Activated naive CD4-positive, alpha-beta T cell (primary cell): ENCODE data around the gene CPN2.
A peak's percentile ranks its signal among the peaks of the same experiment; 100 is the strongest.

Experiments
- DNase-seq, 4 experiments: peaks; one replicate each; lab custom pipeline; 2025; lab: John Stamatoyannopoulos, UW

The CPN2 gene, protein sequence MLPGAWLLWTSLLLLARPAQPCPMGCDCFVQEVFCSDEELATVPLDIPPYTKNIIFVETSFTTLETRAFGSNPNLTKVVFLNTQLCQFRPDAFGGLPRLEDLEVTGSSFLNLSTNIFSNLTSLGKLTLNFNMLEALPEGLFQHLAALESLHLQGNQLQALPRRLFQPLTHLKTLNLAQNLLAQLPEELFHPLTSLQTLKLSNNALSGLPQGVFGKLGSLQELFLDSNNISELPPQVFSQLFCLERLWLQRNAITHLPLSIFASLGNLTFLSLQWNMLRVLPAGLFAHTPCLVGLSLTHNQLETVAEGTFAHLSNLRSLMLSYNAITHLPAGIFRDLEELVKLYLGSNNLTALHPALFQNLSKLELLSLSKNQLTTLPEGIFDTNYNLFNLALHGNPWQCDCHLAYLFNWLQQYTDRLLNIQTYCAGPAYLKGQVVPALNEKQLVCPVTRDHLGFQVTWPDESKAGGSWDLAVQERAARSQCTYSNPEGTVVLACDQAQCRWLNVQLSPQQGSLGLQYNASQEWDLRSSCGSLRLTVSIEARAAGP

DNA sequence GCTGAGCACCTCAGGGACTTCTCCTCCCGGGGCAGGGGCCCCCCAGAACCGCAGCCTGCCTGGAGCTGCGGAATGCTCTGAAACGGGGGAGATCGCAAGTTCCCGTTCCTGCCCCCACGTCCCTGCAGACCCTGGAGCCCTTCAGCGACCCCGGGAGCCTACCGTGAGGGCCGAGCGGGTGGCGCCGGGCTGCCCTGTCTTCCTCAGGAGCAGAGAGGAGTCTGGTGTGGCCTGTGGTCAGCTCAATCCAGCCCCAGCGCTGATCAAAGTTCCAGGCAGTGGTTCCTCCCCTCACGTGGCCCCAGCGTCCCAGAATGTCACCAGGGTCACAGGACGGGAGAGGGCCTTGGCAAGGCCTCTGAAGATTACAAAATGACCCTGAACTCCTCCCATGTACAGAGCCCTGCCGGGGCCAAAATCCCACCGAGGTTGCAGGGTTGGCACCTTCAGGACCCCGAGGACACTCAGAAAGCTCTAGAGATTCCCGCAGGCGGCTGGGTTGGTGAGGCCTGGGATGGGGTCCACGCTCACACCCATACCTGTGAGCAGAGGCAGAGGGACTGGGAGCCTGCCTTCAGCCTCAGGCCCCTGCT is at the start of gene CPN2:
TSS of gene CPN2 (minus strand) at position 249 of the 593 bp plus-strand sequence. CDS start 8,626 bp downstream, outside the sequence.
- no peak for DNase-seq

DNA sequence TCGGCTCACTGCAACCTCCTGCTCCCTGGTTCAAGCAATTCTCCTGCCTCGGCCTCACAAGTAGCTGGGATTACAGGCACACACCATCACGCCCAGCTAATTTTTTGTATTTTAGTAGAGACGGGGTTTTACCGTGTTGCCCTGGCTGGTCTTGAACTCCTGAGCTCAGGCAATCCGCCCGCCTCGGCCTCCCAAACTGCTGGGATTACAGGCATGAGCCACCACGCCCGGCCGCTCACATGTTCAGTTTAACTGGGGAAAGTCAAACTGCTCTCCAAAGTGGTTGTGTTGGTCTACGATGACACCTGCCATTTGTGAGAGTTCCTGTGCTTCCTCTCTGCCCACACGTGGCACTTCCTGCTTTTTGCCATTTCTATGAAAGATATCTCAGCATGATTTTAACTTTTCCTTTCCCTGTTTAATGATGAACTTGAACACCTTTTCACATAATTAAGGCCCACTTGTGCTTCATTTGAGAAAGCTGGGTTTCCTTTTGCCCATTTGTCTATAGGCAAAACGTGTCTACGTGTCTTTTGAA is 48.8 kb upstream of the CPN2 start:
- DNase-seq: no peak

DNA sequence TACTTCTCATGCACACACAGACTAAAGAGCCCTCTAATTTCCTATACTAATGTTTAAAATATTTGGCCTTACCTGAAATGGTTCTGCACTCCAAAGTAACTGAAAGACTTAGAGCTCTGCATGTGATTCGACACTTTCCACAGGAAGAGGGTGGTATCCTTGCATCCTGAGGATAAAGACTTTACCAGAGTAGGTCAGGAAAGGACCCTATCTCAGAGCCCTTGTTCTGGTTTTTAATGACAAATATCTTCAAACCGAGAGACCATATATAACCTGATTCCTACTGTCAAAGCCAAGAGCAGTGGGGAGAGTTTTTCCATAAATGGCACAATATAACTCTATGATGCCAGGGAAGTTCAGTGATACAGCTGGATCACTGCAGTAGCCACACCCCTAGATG is 48.0 kb upstream of the CPN2 start, which contains the start of gene GP5:
TSS of gene GP5 (minus strand) at position 101 of the 400 bp plus-strand sequence. CDS start 984 bp downstream, outside the sequence.
- no peak for DNase-seq

DNA sequence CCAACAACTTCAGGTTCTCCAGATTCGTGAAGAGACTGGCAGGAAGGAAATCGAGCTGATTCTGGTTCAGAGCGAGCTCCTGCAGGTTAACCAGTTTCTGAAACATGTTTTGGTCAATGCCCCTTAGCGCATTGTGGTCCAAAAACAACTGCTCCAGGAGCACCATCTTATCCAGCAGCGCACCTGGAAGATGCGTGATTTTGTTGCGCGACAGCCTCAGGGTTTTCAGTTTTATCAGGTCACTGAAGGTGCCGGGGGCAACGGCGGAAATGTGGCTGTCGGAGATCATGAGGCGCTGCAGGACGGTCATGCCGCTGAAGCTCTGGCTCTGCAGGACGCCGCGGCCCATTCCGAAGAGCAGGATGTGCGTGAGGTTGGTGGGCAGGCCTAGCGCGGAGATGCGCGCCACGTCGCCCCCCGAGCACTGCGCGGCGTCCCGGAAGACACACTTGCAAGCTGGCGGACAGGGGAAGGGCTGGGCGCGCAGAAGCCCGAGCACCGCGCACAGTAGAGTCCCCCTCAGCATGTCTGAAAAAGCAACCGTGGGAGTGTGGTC is 46.7 kb upstream of the CPN2 start:
- peak in 2 of 4 experiments; percentile 27 to 37 for DNase-seq

DNA sequence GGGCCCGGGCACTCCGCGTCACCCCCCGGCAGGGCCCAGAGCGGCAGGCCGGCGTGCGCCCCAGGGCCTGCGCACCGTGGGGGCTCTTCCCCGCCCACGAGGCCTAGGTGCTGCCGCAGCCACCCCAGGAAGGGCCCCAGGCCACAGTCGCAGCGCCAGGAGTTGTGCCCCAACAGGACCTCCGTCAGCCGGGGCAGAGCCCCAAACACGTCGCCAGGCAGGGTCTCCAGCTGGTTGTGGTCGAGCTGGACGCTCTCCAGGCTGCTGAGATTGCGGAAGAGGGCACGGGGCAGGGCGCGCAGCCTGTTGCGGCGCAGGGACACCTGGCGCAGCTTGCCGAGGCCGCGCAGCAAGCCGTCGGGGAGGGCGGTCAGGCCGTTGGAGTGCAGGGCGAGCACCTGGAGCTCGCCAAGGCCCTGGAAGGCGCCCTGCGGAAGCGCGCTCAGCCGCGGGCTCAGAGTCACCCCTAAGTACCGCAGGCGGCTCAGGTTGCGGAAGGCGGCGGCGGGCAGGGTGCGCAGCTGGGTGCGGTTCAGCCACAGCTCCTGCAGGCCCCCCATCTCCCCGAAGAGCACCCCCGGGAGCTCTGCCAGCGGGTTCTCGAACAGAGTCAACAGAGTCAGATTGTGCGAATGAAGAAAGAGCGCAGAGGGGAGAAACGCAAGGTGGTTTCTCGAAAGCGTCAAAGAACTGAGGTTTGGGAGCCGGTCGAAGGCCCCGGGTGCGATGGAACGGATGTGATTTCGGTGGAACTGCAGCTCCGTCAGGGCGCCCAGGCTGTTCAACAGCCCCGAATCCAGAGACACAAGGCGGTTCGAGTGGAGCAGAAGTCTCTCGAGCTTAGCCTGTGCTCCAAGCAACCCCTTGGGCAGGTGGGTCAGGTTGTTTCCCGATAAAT is 46.0 kb upstream of the CPN2 start:
- DNase-seq: peak in 3 of 4 experiments; percentile 10 to 51 (median 49)

DNA sequence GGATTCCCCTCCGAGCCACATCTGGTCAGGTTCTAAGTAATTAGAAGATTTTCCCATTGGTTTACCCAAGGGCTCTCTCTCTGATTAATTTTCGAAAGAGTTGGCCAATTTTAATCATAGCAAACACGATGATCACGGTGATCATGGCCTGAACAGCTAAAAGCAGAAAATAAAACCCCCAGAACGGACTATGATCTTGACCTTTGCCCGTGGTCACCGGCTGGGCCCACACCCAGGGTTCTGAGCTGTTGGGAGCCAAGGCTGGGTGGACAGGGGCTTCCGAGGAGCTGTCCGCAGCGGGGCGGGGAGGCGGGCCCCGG is 45.4 kb upstream of the CPN2 start:
- DNase-seq: no peak

DNA sequence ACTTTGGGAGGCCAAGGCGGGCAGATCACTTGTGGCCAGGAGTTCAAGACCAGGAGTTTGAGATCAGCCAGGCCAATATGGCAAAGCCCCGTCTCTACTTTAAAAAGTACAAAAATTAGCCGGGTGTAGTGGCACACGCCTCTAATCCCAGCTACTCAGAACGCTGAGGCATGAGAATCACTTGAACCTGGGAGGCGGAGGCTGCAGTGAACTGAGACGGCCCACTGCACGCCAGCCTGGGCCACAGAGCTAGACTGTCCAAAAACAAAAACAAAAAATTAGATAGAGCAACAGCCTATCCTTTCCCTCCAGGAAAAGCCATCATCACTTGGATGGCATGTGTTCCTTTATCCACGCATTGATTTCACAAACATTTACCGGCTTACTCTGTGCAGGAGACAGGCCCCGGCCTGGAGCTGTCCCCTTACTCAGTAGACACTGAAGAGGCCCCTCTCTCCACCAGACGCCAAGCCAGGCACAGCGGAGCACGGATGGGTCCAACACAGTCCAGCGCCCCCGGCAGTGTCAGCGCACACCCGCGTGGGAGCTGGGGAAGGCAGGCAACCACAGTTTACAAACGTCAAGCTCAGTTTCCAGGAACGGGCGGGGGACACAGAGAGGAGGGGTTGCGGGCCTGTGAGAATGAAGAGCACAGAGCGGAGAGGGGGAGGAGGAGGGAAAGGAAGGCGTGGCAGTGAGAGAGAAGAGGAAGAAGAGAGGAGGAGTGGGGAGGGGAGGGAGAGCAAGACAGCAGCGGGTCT is 44.8 kb upstream of the CPN2 start:
- DNase-seq: peak in 3 of 4 experiments; percentile 6 to 64 (median 59)

DNA sequence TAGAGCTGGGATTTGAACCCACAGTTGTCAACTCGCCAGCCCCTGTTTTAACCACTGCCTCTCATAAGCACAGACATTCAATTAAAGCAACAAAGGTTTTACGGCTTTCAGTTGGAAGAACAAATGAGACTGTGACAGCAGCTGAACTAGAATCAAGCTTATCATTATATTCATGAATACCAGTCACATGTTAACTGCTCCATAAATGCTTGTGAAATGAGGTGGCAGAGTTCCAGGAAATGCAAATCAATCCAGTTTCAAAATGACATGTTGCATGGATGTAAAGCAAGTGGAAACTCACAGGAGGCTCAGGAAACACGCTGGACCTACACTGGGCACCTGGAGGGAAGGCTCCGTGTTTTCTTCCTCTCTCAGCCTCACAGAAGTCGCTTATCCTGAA is 44.1 kb upstream of the CPN2 start:
- no peak for DNase-seq

DNA sequence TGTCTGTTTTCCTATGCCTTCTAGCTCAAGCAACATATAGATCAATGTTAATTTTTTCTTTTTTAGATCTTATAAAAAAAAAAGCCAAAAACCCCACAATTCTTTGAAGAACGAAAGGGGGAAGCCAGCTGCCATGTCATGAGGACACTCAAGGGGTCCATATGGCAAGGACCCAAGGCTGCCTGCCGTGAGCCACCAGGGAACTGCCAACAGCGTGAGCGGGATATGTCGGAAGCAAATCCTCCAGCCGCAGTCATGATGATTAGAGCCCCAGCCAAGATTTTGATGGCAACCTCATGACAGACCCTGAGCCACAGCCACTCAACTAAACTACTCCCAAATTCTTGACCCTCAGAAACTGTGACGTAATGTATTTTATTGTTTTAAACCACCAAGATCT is 41.4 kb upstream of the CPN2 start:
- DNase-seq: no peak

DNA sequence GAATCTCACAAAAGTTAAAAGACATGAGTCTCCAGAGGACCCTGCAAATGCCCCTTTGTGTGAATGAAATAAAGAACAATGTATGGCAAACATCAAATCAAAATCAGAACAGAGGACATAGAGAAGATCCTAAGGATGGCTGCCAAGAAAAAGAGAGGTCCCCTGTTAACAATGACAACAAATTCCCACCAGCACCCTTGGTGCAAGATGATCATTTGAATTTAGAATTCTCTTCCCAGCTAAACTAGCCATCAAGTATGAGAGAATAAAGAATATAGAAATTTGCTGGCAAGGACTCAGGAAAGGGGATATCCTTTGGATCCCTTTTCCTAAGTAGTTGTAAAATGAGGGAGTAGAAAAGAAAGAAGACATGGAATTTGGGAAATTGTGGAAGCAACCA is 39.7 kb upstream of the CPN2 start:
- DNase-seq: no peak

DNA sequence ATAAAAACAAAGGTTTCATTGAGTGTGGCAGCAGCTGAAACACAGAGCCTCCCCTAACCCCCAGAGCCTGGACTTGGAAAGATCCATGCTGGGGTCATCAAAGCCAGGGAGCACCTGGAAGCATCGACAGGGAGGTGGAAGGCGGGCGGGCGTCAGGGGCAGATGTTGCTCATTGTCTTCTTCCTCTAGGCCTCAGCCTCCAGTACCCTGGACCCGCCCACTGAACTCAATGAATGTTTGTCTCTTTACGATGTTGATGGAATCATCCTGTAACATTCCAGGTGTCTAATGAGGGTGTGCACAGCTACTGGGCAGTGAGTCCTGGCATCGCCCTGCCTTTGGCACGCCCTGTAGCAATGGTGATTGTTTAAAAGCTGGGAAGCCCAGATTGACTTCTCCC is 38.1 kb upstream of the CPN2 start:
- DNase-seq: no peak

DNA sequence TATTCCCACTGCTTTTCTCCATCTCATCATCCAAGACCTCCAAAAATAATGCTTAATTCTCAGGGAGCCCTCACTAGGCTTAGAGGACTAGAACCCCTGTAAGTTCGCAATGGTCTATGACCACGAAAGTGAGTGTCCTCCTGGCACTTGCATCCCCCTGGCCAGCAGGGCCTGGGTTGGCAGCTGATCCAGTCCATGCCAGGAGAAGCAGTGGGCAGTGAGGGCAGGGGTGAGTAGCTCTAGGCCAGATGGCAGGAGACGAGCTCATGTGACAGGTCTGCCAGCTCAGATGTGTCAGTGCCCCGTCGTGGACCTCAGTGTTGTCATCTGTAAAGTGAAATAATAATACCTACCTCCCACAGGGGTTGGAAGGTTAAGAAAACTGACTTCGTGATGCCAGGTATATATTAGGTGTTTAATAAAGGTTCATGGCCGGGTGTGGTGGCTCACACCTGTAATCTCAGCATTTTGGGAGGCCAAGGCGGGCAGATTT is 36.8 kb upstream of the CPN2 start:
- no peak for DNase-seq

DNA sequence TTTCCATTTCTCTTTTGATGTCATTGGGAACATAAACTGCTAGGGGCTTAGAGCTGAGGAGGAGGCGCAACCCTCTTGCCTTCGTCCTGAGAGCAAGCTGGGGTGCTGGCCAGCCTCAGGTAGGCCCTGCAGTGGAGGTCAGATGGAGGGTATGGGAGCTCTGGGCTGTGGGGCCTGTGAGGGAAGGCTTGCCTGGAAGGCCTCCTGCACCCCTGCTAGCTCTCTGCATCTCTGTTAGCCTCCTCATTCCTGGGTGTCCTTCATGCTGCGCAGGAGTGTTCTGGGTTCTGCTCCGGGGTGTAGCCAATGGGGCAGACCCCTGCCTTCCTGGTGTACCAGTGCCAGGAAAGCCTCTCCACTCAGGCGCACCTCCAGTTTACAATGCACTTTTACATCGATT is 36.1 kb upstream of the CPN2 start:
- DNase-seq: no peak

DNA sequence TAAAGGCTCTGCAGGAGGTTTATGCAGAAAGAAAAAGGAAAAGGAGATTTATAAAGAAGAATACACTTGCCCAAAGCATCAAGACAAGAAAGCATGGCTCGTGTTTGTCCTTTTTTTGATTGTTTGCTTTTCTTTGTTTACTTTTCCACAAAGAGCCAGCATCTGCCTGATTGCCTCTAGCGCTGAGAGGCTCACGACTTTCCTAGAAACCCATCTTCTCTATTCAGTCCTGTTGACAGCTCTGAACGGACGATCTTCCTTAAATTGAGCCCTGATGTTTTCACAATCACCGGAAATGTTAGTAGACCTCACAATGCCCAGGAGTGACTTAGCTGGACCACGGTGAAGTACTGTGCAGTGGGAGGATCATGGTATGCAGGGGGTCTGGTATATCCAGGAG is 35.5 kb upstream of the CPN2 start:
- DNase-seq: no peak

DNA sequence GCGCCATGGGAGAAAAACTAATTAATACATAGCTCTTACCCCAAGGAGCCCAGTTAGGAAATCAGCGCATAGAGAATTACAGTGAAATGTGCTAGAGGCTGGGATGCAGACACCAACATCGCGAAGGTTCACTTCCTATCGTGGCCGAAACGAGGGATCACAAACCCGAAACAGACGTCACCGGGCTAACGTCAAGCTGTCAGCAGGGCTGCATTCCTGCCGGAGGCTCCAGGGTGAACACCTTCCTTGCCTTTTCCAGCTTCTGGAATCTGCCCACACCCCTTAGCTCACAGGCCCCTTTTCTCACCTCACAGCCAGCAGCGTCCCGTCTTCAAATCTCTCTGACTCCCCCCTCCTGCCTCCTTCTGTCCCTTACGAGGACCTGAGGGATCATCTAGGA is 34.9 kb upstream of the CPN2 start:
- no peak for DNase-seq

DNA sequence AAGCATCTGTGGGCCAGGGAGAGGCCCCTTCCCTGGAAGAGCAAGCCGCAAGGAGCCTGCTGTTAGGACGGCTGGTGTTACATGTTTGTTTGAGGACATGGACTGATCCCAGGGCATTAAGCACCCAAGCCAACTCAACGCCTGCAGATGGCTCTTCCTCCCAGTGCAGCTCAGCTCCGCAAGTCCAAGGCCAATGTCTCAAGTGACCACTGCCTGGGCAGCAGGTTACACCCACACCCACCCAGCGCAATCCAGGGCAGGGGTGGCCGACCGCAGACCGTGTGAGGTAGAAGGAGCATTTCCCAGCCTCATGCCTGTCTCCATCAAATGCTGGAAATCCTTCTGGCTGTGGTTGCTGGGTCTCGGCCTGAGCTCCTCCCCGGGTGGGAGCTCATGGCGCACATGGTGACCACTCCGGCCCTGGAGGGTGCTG is 33.5 kb upstream of the CPN2 start:
- no peak for DNase-seq

DNA sequence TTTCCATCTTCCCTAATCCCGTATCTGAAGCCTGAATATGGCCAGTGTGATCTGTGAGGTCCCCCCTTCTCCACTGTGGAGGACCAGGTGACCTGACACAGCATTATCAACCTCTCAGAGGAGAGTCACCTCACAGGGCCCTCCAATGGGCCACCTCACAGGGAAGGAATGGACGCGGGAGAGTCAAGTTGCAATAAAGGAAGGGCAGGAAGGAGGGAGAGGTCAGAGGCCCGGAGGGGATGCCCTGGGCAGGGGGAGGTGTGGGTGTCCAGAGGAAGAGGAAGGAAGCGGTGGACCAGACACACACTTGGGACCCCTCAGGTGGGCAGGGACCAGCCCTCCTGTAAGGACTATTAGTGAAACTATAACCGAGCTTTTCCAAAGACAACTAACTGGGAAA is 33.0 kb upstream of the CPN2 start:
- DNase-seq: no peak

DNA sequence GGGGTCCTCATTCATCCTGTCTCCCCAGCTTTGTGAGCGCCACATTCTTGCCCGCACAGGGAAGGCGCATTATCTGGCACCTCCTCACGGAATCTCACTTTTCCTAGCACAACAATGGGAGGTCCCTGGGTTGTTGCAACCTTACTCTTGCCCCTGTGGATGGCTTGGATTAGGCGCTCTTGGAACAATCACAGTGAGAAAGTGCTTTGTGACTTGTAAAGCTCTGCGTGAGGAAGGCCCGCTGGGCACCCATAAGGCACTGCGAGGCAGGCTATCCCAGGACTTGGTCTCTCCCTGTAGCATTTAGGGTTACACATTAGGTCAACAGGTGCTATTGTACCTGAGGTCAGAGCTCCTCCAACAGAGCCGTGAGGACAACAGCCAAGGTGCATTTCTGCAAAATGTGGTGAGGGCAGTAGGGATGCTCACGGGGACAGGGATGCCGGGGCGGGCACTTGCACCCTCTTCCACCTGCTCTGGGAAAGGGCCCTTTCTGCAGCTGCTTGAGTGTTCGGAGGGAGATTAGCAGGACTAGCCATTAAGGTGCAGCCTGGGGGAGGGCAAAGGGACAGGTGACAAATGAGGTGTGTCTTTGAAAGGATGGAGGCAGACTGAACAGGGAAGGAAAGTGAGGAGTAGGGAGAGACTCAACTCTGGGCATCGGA is 32.3 kb upstream of the CPN2 start:
- no peak for DNase-seq

DNA sequence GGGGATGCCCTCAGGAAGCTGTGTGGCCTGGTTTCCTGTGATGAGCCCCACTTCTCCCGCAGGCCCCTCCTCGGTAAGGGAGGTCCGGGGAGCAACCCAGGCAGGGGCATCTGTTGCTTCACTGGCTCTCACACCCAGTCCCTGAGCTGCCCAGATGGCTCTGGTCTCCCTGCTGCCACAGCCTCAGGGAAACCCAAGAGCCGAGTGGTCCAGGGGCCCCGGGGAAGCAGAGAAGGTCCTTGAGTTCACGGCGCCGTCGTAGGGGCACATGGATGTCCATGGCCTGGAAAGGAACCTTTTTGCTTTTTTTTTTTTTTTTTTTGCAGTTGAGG is 31.7 kb upstream of the CPN2 start:
- no peak for DNase-seq

DNA sequence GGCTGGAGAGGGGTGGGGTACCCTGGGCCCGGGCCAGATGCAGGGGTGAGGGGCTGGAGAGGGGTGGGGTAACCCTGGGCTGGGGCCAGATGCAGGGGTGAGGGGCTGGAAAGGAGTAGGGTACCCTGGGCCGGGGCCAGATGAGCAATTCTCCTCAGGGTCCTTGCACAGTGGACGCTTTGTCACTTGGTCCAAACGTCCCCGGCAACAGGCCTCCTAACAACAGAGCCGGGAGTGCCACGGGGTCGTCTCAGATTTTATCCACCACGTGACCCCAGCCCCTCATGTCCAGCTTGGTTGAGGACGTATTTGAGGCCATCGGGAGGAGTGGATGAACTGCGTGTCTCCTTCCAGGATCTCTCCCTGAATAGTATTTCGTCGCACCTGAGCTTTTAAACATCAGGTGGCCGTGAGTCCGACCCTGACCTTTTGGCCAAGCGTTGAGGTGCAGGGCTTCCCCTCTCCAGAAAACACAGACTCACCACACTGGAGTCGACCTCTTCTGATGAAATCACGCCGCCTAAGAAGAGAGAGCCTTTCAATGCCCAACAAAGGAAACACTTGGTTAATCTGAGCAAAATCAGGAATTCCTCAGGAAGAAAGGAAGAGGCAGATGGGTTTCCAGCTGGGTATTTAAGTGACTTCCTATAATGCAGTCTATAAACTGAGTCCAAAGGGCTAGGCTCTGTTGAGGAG is 31.2 kb upstream of the CPN2 start:
- DNase-seq: no peak
